HG02678 (cell line): ENCODE data around the gene SAFB.
A peak's percentile ranks its signal among the peaks of the same experiment; 100 is the strongest.
"Not testable (repeated sequence)": the region's sequence is repeated elsewhere in the genome, so short reads cannot be mapped to it uniquely, and the experiment has no call there.

Experiments
- ATAC-seq: cut with Tn5 transposase; IDR thresholded peaks from one replicate; pipeline ENCODE4 v1.9.1; 2021; ENCODE audit warnings: mild to moderate bottlenecking, moderate library complexity; ENCODE audit not compliant: unreplicated experiment

Gene SAFB

GRCh38 chr19:5682107-5682482 lies 59.2 kb downstream of the SAFB start:
- ATAC-seq, result no peak

DNA sequence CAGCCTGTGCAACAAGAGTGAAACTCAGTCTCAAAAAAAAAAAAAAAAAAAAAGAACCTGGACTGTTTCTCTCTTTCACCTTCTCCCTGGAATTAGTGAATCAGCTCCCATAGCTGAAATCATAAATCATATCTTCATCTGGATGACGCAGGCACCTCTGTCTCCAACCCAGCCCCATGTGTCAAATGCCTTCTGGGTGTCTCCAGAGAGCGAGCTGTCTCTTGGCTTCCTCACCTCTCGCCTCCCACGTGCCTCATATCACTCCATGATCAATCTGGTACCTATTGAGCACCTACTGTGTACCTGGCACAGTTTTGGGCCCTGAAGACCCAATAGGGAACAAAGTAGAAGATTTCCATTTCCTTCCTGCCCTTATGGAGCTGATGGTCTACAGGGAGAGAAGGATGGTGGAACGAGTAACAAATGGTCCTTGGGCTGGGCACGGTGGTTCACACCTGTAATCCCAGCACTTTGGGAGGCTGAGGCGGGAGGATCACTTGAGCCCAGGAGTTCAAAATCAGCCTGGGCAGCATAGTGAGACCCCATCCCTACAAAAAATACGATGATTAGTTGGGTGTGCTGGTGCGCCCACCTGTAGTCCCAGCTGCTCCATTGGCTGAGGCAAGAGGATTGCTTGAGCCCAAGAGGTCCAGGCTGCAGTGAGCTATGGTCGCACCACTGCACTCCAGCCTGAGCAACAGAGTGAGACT lies 60.4 kb downstream of the SAFB start:
- ATAC-seq, result no peak

DNA sequence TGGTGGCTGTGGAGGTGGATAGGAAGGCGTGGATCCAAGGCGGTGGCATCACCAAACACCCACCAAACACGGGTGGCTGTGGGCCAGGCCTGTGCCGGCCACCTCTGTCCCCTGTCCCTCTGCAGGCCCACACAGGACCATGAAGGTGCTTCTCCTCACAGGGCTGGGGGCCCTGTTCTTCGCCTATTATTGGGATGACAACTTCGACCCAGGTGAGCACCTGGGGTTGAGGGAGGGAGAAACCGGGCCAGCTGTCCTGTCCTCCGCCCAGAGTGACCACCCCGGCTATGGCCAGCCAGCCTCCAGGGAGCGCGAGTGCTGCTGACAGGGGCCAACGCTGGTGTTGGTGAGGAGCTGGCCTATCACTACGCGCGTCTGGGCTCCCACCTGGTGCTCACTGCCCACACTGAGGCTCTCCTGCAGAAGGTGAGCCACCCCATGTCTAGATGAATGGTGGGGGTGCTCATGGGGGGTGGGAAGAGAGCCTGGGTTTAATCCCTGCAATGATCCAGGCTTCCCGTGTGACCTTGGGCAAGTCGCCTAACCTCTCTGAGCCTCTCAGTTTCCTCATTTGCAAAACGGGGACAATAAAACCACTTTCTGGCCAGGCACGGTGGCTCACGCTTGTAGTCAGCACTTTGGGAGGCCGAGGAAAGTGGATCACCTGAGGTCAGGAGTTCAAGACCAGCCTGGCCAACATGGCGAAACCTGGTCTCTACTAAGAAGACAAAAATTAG lies 62.0 kb downstream of the SAFB start:
- no peak for ATAC-seq

DNA sequence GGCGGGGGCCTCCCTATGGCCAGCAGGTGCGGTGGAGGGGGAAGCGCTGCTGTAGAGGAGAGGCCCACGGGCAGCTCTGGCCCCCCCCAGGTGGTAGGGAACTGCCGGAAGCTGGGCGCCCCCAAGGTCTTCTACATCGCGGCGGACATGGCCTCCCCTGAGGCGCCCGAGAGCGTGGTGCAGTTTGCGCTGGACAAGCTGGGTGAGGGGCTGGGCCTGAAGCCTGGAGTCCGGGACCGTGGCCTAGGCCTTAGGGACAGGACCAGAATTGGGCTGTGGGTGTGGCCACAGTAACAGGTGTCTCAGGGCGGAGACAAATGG lies 63.4 kb downstream of the SAFB start:
- ATAC-seq, result no peak

GRCh38 chr19:5686647-5687359 lies 63.9 kb downstream of the SAFB start:
- ATAC-seq, result peak; percentile 60

GRCh38 chr19:5687360-5688198 lies 64.7 kb downstream of the SAFB start:
- ATAC-seq, result no peak

DNA sequence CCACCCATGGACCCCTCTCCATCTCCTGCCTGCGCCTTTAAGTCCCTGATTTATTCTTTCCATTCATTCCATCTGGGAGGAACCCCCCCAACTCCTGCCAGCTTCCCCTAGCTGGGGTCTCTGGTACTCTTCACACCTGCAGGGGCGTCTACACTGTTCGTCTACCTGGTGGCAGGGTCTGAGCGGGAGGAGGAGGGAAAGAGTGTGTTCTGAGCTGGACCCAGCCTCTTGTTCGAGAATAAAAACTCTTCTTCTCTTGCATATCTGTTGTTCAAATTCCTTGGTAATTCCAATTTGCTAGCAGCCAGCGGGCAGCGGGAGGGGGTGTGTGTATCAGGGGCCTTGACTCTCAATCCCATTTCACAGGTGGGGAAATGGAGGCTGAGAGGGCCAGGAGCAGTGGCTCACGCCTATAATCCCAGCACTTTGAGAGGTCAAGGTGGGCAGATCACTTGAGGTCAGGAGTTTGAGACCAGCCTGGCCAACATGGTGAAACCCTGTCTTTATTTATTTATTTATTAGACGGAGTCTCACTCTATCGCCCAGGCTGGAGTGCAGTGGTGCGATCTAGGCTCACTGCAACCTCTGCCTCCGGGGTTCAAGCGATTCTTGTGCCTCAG lies 65.5 kb downstream of the SAFB start:
- ATAC-seq, result not testable (repeated sequence)

DNA sequence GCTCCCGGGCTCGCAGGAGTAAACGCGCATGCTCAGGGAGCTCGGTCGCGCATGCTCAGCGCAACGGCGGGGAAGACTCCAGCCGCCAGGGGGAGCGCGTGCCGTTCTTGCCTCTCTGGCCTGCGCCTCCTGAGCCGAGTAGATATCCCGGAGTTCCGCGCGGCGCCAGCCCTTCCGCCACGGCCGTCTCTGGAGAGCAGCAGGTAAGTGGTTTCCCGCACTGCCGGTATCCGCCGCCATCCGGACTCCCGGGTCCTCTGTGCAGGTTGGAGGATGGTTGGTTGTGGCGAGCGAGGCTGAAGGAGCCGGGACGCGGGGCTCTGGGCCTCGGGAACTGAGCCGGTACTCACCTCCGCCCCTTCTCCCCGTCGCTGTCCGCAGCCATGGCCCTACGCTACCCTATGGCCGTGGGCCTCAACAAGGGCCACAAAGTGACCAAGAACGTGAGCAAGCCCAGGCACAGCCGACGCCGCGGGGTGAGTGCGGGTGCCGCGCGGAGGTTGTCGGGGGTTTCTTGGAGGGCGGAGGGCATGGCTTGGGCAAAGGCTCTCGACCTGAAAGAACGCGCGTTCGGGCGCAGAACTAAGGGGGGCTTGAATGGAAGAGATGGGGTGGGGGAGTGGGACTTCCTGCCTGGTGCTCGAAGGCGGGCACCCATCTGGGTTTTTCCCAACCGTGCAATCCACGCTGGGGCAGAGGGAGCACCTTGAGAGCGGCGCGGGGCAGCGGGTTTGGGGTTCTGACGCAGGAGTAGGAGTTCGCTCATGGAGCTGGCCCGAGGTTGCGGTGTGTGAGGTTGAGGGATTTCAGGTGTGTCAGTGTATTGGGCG lies 67.5 kb downstream of the SAFB start, which contains the start of gene RPL36:
Gene RPL36, plus strand, starts transcription at position 171 of the 830 bp plus-strand sequence. Its CDS starts 213 bp downstream, at position 384.
- ATAC-seq, result peak; percentile 51

GRCh38 chr19:5690955-5691821 lies 68.3 kb downstream of the SAFB start:
- ATAC-seq, result no peak

GRCh38 chr19:5691822-5692722 lies 69.2 kb downstream of the SAFB start:
- no peak for ATAC-seq

GRCh38 chr19:5692723-5693194 lies 69.9 kb downstream of the SAFB start:
- no peak for ATAC-seq

- no peak for ATAC-seq
Measured at GRCh38 chr19:5693195-5694166, 70.6 kb downstream of the SAFB start.

DNA sequence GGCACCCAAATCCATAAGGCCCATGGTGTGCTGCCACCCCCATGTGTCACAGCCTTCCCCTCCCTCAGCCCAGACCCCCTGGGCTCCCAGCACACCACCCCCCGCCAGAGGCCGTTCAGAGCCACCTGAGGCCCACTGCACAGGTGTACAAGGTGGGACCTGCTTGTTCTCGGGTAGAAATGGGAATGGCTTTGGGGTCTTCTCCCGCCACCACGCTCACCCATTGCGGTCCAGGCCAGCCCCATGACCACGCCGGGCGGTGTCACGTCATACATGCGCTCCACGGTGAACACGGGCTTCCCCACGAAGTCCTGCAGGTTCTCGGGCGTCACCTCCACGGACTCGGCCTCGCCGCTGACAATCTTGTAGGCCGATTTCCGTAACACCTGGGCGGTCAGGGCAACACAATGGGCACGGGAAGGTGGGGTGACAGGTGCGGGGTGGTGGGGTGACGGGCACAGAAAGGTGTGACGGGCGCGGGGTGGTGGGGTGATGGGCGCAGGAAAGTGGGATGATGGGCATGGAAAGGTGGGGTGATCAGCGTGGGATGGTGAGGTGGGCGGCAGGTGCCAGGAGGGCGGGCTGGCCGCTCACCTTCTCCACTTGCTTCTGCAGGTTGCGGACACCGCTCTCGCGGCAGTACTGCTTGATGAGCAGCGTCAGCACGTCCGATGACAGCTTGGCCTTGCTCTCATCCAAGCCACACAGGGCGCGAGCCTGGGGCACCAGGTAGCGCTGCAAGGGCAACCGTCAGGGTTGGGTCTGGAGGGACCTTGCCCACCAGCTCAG lies 71.5 kb downstream of the SAFB start:
- no peak for ATAC-seq

GRCh38 chr19:5694956-5695648 lies 72.2 kb downstream of the SAFB start:
- no peak for ATAC-seq

GRCh38 chr19:5695649-5696195 lies 72.8 kb downstream of the SAFB start:
- no peak for ATAC-seq
